Naive thymus-derived CD8-positive, alpha-beta T cell (primary cell): ENCODE results near the gene UGP2. TPM values are rescaled to one million over a fixed set of nuclear protein-coding genes. Genes with fewer than 3 reads are reported as not detected.
A peak's percentile ranks its signal among the peaks of the same experiment; 100 is the strongest.

Source experiments
- ATAC-seq, 2 donors: fragments of 150-1000 bp; cut with Tn5 transposase in 1 of 2; sonication (Bioruptor Pico), chemical (Tn5 transposase) in 1 of 2; 1 replicate in 1 of 2; 2 replicates in 1 of 2; pipeline ENCODE4 v1.10.0; 2021; ENCODE audit warnings: mild to moderate bottlenecking in 2 of 2, moderate library complexity in 2 of 2
- POLR2A ChIA-PET: fragments of 350-600 bp; sonication (Branson Sonifier 250); formaldehyde crosslinking; loops from one replicate; lab custom pipeline; 2021; ENCODE audit warnings: antibody characterized with exemption; lab: Charles Lee
- DNase-seq, 10 donors: peaks; one replicate each; pipeline versions ENCODE4 v3.0.0 to v3.0.0-alpha.2; 2020 to 2022
- H3K27ac Mint-ChIP-seq, 10 donors: one replicate each; pipeline ENCODE4 v1.8.0; 2020 to 2022; ENCODE audit warnings: mild to moderate bottlenecking in 10 of 10, mixed read lengths in 10 of 10, moderate library complexity in 4 of 10, inconsistent platforms in 1 of 10
- H3K27me3 Mint-ChIP-seq, 5 donors: one replicate each; pipeline ENCODE4 v1.8.0; 2021 to 2022; ENCODE audit warnings: mixed read lengths in 5 of 5
- H3K36me3 Mint-ChIP-seq, 3 donors: one replicate each; pipeline ENCODE4 v1.8.0; 2020 to 2022; ENCODE audit warnings: mixed read lengths in 3 of 3, mild to moderate bottlenecking in 2 of 3, inconsistent platforms in 1 of 3
- H3K4me1 Mint-ChIP-seq, 4 donors: one replicate each; pipeline ENCODE4 v1.8.0; 2021 to 2022; ENCODE audit warnings: mixed read lengths in 4 of 4
- H3K4me3 Mint-ChIP-seq, 10 donors: one replicate each; pipeline ENCODE4 v1.8.0; 2020 to 2022; ENCODE audit warnings: mild to moderate bottlenecking in 10 of 10, mixed read lengths in 10 of 10, moderate library complexity in 6 of 10, inconsistent platforms in 1 of 10
- H3K9me3 Mint-ChIP-seq, 9 donors: one replicate each; pipeline ENCODE4 v1.8.0; 2020 to 2022; ENCODE audit warnings: mixed read lengths in 9 of 9, mild to moderate bottlenecking in 3 of 9, inconsistent platforms in 1 of 9, moderate library complexity in 1 of 9
- polyA plus RNA-seq, 3 donors: library from polyadenylated mRNA; unstranded; fragments of 300-500 nt; fragmentation: Illumina TruSeq; gene quantifications; one replicate each; pipeline ENCODE4 v1.2.3, GENCODE V29; 2021
- total RNA-seq, 8 experiments: library from RNA in 2 of 8; stranded (reverse) in 2 of 8; gene quantifications; one replicate each; pipeline ENCODE4 v1.2.3 and lab custom pipeline; 2021 to 2026

Gene UGP2
- total and polyA plus RNA-seq, 5 experiments from 2014 or later = 77.2 to 148 (median 112) TPM

- Mint-ChIP-seq H3K4me3 (no peak overlapping the region), H3K27ac (peak overlapping the region in 1 of 10 donors; percentile 20), H3K36me3 (peaks cover 11 to 68% (median 26%) of the 10 kb centered on the region in 3 donors), H3K27me3 (no peaks in the 10 kb centered on the region), H3K4me1 (peaks cover 21 to 60% (median 40%) of the 10 kb centered on the region in 4 donors), H3K9me3 (peaks cover 0 to 4% (median 0%) of the 10 kb centered on the region in 9 donors)
- ATAC-seq = no peak
- DNase-seq = no peak
- POLR2A ChIA-PET = no interaction called here
Measured at GRCh38 chr2:63871864-63872263, 30.2 kb downstream of the UGP2 start.

- ATAC-seq (no peak), DNase-seq (no peak)
- Mint-ChIP-seq H3K27me3 (no peaks in the 10 kb centered on the region), H3K9me3 (peaks cover 0 to 4% (median 0%) of the 10 kb centered on the region in 9 donors), H3K4me1 (peaks cover 21 to 65% (median 39%) of the 10 kb centered on the region in 4 donors), H3K27ac (no peak overlapping the region), H3K4me3 (no peak overlapping the region), H3K36me3 (peaks cover 11 to 75% (median 29%) of the 10 kb centered on the region in 3 donors)
- POLR2A ChIA-PET = no interaction called here
Measured at GRCh38 chr2:63872571-63873328, 31.1 kb downstream of the UGP2 start.

DNA sequence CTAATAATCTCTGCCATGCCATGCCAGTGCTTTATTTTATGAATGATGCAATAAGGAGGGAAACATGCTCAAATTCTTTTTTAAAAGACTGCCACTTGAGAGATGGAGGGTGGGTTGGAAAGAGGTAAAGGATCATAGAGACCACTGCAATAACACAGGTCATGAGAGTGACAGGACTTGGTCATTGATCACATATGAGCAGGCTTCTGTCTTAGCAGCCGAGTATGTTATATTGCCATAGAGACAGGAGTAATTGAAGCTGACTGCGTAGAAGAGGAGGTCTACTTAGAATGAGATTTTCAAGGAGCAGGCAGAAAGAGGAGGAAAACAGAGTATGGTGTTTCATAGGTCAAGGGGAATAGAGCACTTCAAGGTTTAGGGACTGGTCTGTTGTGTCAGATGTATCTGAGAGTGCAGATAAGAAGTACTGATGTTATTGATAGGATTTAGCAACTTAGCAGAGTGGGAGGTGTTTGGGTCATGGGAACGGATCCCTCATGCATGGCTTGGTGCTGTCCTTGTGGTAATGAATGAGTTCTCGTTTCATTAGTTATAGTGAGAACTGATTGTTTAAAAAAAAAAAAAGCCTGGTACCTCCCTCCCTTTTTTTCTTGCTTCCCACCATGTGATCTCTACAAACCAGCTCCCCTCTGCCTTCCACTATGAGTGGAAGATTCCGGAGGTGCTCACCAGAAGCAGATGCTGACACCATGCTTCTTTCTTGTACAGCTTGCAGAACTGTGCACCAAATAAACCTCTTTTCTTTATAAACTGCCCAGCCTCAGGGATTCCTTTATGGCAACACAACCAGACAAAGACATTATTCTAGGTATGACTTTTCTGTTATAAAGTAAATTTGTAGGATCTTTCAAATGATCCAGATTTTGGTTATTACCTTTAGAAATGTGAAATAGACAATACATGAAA is 32.8 kb downstream of the UGP2 start:
- Mint-ChIP-seq H3K4me1 (peaks cover 18 to 61% (median 34%) of the 10 kb centered on the region in 4 donors), H3K27ac (peak overlapping the region in 6 of 10 donors; percentile 0 to 64 (median 20)), H3K27me3 (no peaks in the 10 kb centered on the region), H3K4me3 (no peak overlapping the region), H3K9me3 (peaks cover 0 to 4% (median 0%) of the 10 kb centered on the region in 9 donors), H3K36me3 (peaks cover 11 to 72% (median 27%) of the 10 kb centered on the region in 3 donors)
- ATAC-seq (no peak), DNase-seq (no peak)
- POLR2A ChIA-PET = no interaction called here

GRCh38 chr2:63875131-63875527 is 33.4 kb downstream of the UGP2 start:
- H3K4me3 Mint-ChIP-seq = no peak overlapping the region
- no peak for DNase-seq
- no peak for ATAC-seq
- H3K4me1 Mint-ChIP-seq = peaks cover 18 to 61% (median 36%) of the 10 kb centered on the region in 4 donors
- H3K27ac Mint-ChIP-seq = peak overlapping the region in 3 of 10 donors; percentile 17 to 23 (median 22)
- peaks cover 0 to 4% (median 0%) of the 10 kb centered on the region in 9 donors for H3K9me3 Mint-ChIP-seq
- H3K27me3 Mint-ChIP-seq = no peaks in the 10 kb centered on the region
- H3K36me3 Mint-ChIP-seq = peaks cover 11 to 72% (median 27%) of the 10 kb centered on the region in 3 donors
- POLR2A ChIA-PET = no interaction called here

- H3K4me3 Mint-ChIP-seq = no peak overlapping the region
- no peak for ATAC-seq
- H3K9me3 Mint-ChIP-seq = peaks cover 0 to 4% (median 0%) of the 10 kb centered on the region in 9 donors
- POLR2A ChIA-PET = no interaction called here
- peaks cover 17 to 67% (median 41%) of the 10 kb centered on the region in 4 donors for H3K4me1 Mint-ChIP-seq
- DNase-seq = no peak
- H3K36me3 Mint-ChIP-seq = peaks cover 11 to 72% (median 27%) of the 10 kb centered on the region in 3 donors
- H3K27ac Mint-ChIP-seq = peak overlapping the region in 6 of 10 donors; percentile 2 to 57 (median 18)
- H3K27me3 Mint-ChIP-seq = no peaks in the 10 kb centered on the region
Measured at GRCh38 chr2:63875559-63876245, 34.0 kb downstream of the UGP2 start.

DNA sequence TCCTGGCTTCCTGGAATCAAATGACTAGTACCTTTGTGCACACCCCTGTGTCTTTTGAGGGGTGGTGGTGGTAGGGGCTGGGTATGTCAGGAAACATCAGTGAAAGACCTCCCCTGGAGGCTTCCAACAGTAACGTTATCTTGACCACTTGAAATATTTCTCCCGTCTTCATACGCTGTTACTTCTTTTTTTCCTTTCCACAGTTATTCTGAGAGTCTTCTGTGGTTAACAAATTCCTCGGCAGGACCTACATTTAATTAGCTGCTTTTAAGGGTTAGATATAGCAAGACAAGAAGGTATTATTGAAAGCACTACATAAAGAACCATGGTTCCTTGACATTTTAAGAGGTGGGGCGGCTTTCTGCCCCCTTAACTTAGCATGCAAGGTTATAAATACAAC is 34.6 kb downstream of the UGP2 start:
- no peak for ATAC-seq
- POLR2A ChIA-PET = no interaction called here

GRCh38 chr2:63878486-63878885 is 36.8 kb downstream of the UGP2 start:
- H3K9me3 Mint-ChIP-seq = peaks cover 0 to 1% (median 0%) of the 10 kb centered on the region in 9 donors
- no peak overlapping the region for H3K4me3 Mint-ChIP-seq
- POLR2A ChIA-PET = no interaction called here
- ATAC-seq (no peak), DNase-seq (no peak)
- peaks cover 7 to 61% (median 25%) of the 10 kb centered on the region in 3 donors for H3K36me3 Mint-ChIP-seq
- peak overlapping the region in 3 of 10 donors; percentile 30 to 53 (median 51) for H3K27ac Mint-ChIP-seq
- no peaks in the 10 kb centered on the region for H3K27me3 Mint-ChIP-seq
- peaks cover 25 to 70% (median 54%) of the 10 kb centered on the region in 4 donors for H3K4me1 Mint-ChIP-seq

More for the DNA sequence above, 34.6 kb downstream of the UGP2 start:
- H3K4me1 Mint-ChIP-seq = peaks cover 23 to 71% (median 46%) of the 10 kb centered on the region in 4 donors
- H3K27ac Mint-ChIP-seq = peak overlapping the region in 3 of 10 donors; percentile 22 to 72 (median 23)
- DNase-seq = no peak
- H3K36me3 Mint-ChIP-seq = peaks cover 11 to 71% (median 27%) of the 10 kb centered on the region in 3 donors
- H3K4me3 Mint-ChIP-seq = no peak overlapping the region
- peaks cover 0 to 4% (median 0%) of the 10 kb centered on the region in 9 donors for H3K9me3 Mint-ChIP-seq
- no peaks in the 10 kb centered on the region for H3K27me3 Mint-ChIP-seq

DNA sequence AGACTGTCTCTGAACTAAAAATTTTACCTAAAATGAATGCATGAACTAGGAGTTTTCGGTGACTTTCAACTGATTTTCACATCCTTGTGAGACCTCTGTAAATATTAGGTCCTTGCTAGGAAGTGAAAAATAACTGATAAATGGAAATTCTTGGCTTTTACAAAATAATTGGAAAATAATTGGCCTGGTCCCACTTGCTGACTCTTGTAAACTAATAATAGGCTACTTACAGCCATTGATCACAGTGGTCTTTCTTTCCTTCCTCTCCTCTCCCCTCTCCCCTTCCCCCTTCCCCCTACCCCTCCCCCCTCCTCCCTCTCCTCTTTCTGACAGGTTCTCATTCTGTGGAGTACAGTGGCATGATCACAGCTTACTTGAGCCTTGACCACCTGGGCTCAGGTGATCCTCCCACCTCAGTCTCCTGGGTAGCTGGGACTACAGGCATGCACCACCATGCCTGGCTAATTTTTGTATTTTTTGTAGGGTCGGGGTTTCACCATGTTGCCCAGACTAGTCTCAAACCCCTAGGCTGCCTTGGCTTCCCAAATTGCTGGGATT is 38.3 kb downstream of the UGP2 start:
- ATAC-seq (no peak), DNase-seq (no peak)
- Mint-ChIP-seq H3K36me3 (peaks cover 4 to 63% (median 14%) of the 10 kb centered on the region in 3 donors), H3K4me3 (no peak overlapping the region), H3K27me3 (no peaks in the 10 kb centered on the region), H3K4me1 (peaks cover 20 to 60% (median 46%) of the 10 kb centered on the region in 4 donors), H3K27ac (peak overlapping the region in 7 of 10 donors; percentile 10 to 75 (median 41)), H3K9me3 (no peaks in the 10 kb centered on the region)
- POLR2A ChIA-PET = no interaction called here

DNA sequence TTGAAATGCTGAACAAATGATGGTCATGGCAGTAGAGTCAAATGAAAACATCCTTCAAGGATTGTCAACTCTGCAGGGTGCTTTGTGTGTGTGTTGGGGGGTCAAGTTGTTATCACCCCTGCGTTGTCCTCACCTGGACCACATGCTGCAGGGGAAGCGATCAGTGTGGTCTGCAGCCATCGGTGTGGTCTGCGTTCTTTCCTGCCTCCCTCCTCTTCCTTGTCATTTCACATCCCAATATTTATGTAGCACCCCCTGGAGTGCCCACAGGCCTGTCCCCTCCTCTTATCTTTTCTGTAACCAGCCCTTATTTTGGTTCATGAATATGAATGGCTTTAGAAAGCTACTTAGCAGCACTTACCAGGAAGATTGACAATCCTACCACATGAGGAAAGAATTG is 38.9 kb downstream of the UGP2 start:
- Mint-ChIP-seq H3K9me3 (no peaks in the 10 kb centered on the region), H3K4me3 (no peak overlapping the region), H3K36me3 (peaks cover 4 to 63% (median 16%) of the 10 kb centered on the region in 3 donors), H3K27me3 (no peaks in the 10 kb centered on the region), H3K4me1 (peaks cover 20 to 54% (median 41%) of the 10 kb centered on the region in 4 donors), H3K27ac (peak overlapping the region in 9 of 10 donors; percentile 10 to 77 (median 61))
- DNase-seq (no peak), ATAC-seq (no peak)
- POLR2A ChIA-PET = interaction anchor here (0.6 kb wide), 1 partner anchor 12 kb away, joined by 3 read pairs; no protein-coding TSS in a partner anchor

DNA sequence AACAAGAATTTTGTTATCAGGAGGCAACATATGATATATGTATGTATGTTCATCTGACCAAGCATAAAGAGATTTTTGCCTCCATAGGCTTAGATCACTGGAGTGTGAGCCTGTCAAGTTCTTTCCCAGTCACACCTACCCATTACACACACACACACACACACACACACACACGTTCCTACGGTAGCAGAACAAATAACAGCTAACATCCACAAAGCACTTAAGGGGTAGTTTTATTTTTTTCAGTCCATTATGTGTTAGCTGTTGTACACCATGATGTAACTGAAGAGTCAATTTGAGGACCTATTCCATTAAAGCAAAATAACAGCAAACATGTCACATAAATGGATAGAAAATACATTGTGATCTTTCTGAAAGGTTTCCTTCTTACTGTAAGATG is 39.5 kb downstream of the UGP2 start:
- no peaks in the 10 kb centered on the region for H3K27me3 Mint-ChIP-seq
- POLR2A ChIA-PET = interaction anchor here (0.6 kb wide), 1 partner anchor 12 kb away, joined by 3 read pairs; no protein-coding TSS in a partner anchor
- ATAC-seq (no peak), DNase-seq (no peak)
- H3K36me3 Mint-ChIP-seq = peaks cover 4 to 60% (median 16%) of the 10 kb centered on the region in 3 donors
- H3K9me3 Mint-ChIP-seq = no peaks in the 10 kb centered on the region
- no peak overlapping the region for H3K4me3 Mint-ChIP-seq
- H3K4me1 Mint-ChIP-seq = peaks cover 17 to 48% (median 36%) of the 10 kb centered on the region in 4 donors
- peak overlapping the region; percentile 10 to 79 (median 66) for H3K27ac Mint-ChIP-seq

GRCh38 chr2:63882395-63883105 is 40.9 kb downstream of the UGP2 start:
- H3K4me1 Mint-ChIP-seq = peaks cover 17 to 38% (median 32%) of the 10 kb centered on the region in 4 donors
- ATAC-seq (peak; percentile 25 to 27), DNase-seq (no peak)
- H3K27ac Mint-ChIP-seq = peak overlapping the region; percentile 10 to 93 (median 76)
- POLR2A ChIA-PET = no interaction called here
- peaks cover 0 to 61% (median 13%) of the 10 kb centered on the region in 3 donors for H3K36me3 Mint-ChIP-seq
- H3K4me3 Mint-ChIP-seq = peak overlapping the region in 1 of 10 donors; percentile 61
- H3K9me3 Mint-ChIP-seq = no peaks in the 10 kb centered on the region
- no peaks in the 10 kb centered on the region for H3K27me3 Mint-ChIP-seq
